Activated T-helper 9 cell treated with anti-CD3 and anti-CD28 coated beads, Interleukin-2, amount 50 U/mL, for 16 hours (primary cell): ENCODE results near the gene SHISAL2A.

Experiments used
- DNase-seq: peaks from one replicate; pipeline ENCODE4 v3.0.0-alpha.2; 2020; ENCODE audit warnings: low read depth

SHISAL2A gene

DNA sequence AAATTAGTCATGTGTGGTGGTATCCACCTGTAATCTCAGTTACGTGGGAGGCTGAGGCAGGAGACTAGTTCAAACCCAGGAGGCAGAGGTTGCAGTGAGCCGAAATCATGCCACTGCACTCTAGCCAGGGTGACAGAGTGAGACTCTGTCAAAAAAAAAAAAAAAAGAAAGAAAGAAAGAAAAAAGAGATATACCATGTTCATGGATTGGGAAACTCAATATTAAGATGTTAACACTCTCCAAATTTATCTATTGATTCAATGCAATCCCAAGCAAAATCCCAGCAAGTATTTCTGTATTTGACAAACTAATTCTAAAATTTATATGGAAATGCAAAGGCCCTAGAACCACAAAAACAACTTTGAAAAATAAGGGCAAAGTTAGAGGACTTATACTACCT, 11.0 kb upstream of the SHISAL2A start:
- DNase-seq: no peak

DNA sequence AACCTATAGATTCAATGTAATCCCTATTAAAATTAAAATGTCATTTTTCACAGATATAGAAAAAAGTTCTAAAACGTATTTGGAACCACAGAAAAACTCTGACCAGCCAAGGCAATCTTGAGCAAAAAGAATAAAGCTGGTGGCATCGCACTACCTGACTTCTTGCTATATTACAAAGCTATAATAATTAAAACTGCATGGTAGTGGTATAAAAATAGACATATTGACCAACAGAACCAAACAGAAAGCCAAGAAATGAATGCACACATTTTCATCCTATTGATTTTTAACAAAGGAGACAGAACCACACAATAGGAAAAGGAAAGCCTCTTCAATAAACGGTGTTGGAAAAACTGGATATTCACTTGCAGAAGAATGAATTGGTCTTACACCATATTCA, 9.2 kb upstream of the SHISAL2A start:
- no peak for DNase-seq

DNA sequence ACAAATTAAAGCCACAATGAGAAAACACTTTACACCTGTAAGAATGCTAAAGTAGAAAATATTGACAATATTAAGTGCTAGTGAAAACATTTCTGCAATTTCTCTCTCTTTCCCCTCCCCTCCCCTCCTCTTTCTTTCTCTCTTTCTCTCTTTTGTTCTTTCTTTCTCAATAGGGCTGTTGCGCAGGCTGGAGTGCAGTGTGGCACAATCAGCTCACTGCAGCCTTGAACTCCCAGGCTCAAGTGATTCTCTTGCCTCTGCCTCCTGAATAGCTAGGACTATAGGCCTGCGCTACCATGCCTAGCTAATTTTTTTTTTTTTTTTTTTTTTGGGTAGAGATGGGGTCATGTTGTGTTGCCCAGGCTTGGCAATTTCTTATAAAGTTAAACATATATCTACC, 5.9 kb upstream of the SHISAL2A start:
- no peak for DNase-seq

DNA sequence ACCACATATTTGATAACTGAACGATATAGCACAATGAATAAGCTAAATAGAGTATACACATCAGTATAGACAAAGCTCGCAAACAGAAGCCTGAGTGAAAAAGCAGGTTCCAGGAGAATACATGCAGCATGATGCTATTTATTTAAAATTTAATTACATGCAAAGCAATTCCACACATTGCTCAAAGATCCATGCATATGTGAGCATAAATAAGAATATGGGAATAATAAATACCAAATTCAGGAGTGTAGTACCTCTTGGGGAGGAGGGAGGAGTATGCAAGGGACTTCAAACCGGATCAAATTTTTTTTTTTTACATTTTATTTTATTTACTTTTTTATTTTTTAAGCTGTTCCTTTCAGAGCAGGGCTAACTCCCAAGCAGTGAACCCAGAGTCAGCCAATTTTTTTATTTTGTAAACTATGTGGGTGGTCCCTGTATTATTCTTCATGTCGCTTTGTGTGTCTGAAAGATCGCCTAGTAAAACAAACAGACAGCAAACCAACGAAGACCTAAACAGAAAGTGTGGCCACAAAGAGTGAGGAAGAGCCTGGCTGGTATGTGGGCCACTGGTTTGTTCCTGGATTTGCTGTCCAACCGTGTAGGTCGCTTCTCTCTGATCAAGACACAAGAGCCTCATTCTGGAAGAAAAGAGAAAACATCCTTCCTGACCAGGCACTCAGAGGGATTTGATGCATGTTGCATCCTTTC, 4.2 kb upstream of the SHISAL2A start:
- no peak for DNase-seq

DNA sequence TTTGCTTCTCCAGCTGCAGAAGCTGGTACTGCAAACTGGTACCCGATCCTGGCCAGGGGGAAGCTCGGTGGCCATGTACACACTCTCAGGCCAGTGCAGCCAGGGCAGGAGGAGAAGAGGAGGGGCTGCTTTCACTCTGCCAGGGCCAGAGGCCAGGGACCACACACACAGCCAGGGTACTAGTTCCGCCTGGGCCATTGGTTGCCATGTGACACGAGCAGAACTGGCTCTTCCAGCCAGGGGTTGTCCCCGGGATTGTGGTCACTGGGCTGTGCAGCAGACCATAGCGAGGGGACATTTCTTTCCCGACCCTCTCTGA, 3.7 kb upstream of the SHISAL2A start:
- no peak for DNase-seq

DNA sequence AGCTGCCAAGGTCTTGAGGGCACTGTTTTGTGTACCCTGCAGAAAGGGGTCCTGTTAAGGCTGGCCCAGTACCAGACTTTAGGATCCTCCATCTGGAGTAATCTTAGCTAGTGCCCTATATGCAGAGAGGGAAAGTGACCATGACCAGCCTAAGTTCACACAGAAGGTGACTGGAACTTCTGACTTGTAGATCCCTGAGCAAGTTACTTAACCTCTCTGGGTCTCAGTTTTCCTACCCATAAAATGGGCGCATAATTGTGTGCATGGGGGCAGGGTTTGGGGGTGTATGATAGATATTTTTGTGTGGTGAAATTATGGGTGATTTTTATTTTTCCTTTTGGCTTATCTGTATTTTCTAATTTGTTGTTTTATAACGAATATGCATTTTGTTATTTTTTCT, 3.3 kb upstream of the SHISAL2A start:
- no peak for DNase-seq

DNA sequence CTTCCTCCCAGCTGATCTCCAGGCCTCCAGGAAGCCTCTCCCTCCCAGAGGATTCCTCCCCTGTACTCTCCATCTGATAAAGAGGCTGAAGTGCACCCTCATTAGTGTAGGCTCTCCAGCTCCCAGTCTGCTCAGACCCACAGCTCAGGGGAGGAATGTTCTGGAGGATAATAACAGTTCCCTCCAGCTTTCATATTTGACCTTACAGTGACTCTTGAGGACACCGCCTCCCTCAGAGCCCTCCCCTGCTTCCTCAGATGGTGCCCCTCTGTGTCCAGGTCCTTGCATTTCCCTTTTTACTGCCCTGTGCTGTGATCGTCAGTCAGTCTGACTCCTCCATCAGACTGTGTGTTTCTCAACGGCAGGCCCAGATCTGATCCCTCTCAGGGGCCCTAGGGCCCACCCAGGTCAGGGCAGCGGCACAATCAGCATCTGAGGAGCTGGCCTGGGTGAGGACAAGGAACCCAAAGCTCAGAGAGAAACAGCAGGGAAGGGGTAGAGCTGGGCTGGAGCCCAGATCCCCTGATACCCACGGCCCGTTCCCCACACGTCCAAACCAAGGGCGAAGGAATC, 1.1 kb upstream of the SHISAL2A start:
- no peak for DNase-seq

DNA sequence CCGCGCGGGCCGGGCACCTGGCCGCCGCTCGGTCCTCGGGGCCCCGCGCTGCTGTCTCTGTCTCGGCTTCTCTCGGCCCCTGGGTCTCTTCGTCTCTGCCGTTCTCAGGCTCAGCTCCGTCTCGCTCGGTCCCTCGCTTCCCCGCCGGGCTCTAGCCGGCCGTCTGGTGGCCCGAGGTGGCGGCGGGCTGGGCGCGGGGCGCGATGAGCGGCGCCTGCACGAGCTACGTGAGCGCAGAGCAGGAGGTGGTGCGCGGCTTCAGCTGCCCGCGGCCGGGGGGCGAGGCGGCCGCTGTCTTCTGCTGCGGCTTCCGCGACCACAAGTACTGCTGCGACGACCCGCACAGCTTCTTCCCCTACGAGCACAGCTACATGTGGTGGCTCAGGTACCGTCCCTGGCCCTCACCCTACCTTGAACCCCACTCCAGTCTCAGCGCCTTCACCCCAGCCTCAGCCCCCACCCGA, 355 bp downstream of the SHISAL2A start:
- peak; percentile 16 for DNase-seq

DNA sequence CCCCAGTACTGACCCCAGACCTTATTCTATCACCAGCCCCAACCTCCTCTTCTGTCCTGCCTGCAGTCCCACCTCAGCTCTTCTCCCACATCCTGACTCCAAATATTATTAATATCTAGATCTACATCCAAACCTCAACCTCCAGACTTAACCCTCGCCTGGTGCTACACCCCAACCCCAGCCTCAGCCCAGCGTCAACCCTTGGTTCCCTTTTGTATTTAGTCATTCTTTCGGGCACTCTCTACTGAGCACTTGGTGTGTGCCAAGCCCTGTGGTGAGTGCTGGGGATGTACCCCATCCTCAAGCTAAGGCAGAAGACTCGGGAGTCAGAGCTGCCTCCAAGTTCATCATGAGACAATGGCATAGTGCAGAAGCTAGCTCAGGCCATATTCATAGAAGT, 1.1 kb downstream of the SHISAL2A start:
- DNase-seq: no peak

DNA sequence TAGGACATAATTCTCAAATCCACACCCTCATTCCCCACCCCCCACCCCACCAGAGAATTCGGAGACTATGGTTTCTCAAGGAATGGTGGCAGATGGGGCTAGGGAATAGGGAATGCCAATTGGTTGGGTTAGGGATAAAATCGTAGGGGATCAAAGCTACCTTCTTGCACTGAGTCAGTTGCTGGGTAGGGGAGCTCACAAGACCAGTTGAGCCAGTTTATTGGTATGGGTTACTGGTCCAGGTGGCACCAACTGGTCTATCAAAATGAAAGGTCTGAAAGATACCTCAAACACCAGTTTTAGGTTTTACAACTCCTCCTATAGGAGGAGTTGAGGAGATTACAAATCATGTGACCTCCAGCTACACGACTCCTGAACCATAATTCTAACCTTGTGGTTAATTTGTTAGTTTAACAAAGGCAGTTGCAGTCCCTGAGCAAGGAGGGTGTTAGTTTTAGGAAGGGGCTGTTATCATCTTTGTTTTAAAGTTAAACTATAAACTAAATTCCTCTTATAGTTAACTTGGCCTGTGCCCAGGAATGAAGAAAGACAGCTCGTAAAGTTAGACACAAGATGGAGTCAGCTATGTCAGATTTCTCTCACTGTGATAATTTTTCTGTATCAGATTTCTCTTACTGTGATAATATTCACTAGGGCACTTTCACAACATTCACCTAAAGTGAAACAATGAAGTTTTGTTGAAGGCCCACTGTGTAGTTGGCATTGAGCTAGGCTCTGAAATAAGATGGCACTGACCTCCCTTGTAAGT, 2.5 kb downstream of the SHISAL2A start:
- DNase-seq: no peak

DNA sequence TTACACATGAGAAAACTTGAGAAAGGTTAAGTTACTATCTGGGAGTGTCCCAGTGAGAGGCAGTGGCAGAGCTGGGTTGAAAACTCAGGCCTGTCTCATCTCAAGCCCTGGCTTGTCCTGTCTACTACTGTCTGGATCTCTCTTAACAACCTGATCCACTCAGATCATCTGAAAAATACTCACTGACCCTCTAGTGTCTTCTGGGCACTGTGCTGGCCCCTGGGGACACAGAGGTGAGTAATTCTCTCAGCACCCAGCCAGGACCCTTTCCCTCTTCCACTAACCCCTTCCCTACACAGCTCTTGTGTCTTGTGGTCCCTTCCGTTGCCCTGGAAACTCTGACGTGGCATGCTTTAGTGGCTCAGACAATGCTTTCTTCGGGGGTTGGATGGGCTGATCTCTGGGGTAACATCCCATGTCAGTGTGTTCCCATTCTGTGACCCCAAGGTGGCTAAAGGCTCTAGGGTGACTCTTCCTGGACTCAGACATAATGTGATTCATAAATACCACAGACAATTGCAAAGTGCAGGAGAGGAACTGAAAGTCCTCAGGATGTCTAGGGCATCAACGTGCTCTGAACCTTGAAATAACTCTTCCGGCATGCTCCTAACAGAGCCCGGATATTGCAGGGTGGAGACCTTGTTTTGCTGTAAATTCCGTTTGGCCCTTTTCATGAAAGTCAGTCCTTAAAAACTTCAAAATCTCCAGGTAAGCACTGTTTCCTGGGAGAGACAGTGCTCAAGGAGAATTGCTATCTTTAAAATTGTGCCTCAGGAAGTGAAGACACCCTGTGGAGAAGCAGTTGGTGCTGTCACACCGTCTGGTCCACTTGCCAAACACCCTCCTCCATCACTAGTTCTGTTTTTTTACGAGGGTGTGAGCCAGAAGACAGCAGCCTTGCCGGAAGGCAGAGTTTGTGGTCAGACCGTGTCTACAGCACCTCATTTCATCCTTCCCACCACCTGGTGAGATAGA, 4.0 kb downstream of the SHISAL2A start:
- DNase-seq: peak; percentile 46

DNA sequence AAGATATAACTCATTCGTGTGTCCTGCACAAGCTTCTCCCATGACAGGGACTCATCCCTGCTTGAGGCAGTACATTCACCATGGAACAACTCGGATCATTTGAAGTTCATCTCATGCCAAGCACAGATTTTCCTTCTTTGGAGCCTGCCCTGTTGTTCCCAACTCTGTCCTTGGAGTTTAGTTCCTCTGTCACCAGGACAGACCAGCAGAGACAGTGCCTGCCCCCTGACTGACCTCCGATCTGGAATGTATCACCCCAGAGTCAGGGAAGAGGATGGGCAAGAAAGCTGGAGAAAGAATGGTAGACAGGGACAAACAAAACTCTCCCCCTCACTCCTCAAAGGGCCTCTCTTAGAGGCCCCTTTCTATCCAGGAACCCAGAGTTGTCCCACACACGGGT, 5.0 kb downstream of the SHISAL2A start:
- no peak for DNase-seq

DNA sequence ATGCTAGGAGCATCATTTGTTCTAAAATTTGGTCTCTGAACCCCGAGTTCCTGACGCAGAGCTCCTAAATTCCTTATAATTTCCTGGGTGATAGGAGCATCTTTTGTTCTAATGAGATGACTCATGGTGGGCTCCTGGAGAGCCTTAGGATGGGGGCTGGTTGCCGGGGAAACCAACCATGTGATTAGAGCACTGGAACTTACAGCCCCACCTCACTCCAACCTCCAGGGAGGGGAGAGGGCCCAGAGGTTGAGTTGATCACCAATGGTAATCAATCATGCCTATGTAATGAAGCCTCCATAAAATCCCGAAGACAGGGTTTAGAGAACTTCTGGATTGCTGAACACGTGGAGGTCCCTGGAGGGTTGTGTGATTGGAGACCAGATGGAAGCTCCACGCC, 7.7 kb downstream of the SHISAL2A start:
- DNase-seq: no peak

DNA sequence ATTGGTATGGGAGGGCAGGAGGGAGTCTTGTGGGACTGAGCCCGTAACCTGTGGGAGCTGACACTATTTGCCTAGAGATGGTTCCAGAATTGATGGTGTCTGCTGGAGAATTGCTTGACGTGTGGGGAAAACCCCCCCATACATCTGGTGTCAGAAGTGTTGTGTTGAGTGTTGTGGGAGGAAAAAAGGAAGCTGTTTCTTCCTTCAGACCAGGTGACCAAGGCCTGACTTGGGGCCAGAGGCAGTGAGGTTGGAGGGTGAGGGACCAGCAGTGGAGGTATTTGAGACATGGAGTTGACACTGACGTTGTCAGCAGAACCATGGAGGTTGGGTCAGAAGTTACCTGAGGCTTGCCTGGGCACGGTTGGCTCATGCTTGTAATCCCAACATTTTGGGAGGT, 8.3 kb downstream of the SHISAL2A start:
- DNase-seq: no peak

DNA sequence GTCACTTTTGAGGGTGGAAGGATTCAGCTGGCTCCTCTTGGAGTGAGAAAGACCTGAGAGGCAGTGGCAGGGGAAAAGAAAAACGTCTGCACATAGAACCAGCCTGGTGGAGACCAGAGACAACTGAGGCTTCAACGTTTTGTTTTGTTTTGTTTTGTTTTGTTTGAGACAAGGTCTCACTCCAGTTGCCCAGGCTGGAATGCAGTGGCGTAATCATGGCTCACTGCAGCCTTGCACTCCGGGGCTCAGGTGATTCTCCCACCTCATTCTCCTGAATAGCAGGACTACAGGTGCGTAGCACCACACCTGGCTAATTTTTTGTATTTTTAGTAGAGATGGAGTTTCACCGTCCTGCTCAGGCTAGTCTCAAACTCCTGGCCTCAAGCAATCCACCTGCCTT, 12.3 kb downstream of the SHISAL2A start:
- no peak for DNase-seq

DNA sequence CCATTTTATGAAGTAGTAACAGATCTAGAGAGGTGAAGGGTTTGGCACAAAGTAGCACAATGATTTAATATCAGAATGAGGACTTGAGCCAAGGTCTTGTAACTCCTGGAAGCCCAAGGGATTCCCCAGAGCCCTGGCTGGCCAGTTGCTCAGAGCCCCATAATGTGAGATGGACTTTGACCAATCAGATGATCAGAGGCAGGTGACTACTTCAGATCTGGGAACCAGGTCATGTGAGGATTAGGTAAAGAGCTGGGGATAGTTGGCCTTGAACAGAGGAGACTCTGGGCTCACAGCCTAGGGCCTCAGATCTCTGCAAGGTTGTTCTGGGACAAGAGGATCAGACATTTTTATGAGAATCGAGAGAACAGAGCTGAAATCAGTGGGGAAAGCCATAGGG, 18.9 kb downstream of the SHISAL2A start:
- no peak for DNase-seq

DNA sequence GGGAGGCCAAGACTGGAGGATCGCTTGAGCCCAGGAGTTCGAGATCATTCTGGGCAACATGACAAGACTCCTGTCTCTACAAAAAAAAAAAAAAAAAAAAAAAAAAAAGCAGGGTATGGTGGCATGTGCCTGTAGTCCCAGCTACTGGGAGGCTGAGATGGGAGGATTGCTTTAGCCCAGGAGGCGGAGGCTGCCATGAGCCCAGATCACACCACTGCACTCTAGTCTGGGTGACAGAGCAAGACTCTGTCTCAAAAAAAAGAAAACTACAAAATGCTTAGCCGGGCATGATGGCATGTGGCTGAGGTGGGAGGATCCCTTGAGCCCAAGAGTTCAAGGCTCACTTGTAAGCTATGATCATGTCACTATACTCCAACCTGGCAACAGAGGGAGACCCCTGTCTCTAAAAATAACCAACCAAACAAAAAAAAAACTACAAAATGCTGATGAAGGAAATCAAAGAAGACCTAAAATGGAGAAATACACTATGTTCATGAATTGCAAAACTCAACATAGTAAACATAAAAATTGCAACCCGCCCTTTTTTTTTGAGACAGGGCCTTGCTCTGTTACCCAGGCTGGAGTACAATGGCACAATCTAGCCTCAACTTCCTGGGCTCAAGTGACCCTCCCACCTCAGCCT, 20.4 kb downstream of the SHISAL2A start:
- DNase-seq: no peak

DNA sequence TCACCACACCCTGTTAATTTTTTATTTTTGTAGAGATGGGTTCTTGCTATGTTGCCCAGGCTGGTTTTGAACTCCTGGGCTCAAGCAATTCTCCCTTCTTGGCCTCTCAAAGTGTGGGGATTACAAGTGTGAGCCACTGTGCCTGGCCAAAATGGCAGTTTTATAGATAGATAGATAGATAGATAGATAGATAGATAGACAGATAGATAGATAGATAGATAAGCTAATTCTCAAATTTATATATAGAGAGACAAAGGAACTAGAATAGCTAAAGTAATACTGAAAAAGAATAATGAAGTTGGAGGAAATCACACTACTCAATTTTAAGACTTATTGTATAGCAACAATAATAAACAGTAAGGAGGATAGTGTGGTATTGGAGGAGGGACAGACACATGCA, 21.1 kb downstream of the SHISAL2A start:
- DNase-seq: no peak

DNA sequence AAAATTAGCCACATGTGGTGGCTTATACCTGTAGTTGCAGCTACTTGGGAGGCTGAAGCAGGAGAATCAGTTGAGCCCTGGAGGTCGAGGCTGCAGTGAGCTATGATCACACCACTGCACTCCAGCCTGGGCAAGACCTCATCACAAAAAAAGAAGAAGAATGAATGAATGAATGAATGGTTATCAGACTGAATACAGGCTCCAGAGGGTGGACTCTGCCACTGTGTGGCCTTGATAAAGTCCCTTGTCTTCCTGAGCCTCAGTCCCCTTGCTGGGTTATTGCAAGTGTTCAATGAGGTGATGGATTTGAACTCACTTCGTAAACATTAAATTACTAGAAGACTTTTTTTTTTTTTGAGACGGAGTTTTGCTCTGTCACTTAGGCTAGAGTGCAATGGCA, 24.7 kb downstream of the SHISAL2A start:
- no peak for DNase-seq

DNA sequence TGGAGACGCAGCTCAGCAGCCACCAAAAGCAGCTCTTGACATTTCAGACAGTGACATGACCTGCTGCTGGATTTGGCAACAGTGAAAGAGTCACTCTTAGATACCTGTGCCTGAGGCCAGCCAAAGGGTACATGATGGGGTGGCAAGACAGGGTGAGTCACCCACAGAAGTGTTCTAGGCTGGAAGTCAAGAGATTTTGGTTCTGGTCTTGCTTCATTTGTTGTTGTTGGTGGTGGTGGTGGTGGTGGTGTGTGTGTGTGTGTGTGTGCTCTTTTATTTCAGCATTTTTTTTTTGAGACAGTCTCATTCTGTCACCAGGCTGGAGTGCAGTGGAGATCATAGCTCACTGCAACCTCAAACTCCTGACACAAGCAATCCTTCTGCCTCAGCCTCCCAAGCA, 25.8 kb downstream of the SHISAL2A start:
- DNase-seq: no peak

DNA sequence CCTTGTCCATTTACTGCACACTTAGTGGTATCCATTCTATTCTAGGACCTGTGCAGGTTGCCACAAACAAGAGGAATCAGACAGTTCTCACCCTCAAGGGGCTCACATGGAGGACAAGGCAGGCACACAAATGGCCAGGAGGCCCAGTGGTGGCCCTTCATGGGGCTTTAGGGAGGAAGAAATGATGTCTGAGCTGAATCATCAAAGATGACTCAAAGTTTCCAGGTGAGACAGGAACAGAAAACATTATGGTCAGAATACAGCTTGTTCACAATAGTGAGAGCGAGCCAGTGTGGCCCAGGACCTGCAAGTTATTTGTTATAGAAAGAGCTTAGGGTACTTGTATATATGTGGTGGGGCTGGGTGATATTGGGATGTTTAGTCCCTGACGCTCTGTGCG, 26.4 kb downstream of the SHISAL2A start:
- no peak for DNase-seq
